ENCODE measurements around the gene SPTLC3. TPM values are rescaled to one million over a fixed set of nuclear protein-coding genes. Genes with fewer than 3 reads are reported as not detected.
A peak's percentile ranks its signal among the peaks of the same experiment; 100 is the strongest.
"Not testable (repeated sequence)": the region's sequence is repeated elsewhere in the genome, so short reads cannot be mapped to it uniquely, and the experiment has no call there.

SPTLC3 gene
- total RNA-seq, 1 experiment from 2014 or later = 20.3 TPM

DNA sequence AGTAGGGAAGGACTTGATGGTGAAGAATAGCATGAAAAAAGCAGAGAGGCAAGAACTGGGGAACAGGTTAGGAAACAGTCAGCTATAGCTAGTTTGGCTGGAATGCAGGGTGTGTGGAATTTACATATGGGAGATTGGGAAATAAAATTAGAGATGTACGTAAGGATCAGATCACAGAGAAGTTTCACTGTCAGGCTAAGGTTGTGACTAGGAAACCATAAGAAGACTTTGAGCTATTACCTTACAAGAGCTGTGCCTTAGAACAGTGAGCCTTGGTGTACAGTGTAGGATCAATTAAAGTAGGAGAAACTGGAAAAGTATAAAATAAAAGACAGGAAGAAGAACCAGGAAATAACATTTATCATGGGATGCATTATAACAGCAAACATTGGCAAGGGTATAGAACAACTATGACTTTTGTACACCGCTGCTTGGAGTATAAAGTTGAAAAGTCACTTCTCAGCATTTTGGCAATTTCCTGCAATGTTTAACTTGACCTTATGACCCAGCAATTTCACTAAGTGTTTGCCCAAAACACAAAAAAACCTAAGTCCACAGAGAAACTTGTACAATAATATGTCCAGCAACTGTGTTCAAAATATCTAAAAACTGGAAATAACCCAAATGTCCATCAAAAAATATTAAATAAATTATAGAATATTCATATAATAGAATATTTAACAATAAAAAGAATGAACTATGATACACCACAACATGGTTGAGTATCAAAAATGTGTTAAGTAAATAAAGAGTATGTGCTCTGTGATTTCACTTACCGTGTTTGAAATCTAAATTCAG lies 31.2 kb upstream of the SPTLC3 start:
- H3K4me3 Mint-ChIP-seq (ENCODE audit: unreplicated experiment) = no peak overlapping the region
- no peaks in the 10 kb centered on the region for H3K27me3 Mint-ChIP-seq (ENCODE audit: insufficient read depth, unreplicated experiment)
- BruUV-seq (replicated peaks) = no TSS peak
- intact Hi-C loops (cut with micrococcal nuclease) = loop anchor here (10.0 kb wide), 2 partner anchors 287 to 1077 kb away; no protein-coding TSS in a partner anchor
- no peaks in the 10 kb centered on the region for H3K36me3 Mint-ChIP-seq (ENCODE audit: insufficient read depth, unreplicated experiment)
- peaks cover 15% of the 10 kb centered on the region for H3K9me3 Mint-ChIP-seq (ENCODE audit: unreplicated experiment)
- DNase-seq (ENCODE audit: unreplicated experiment) = peak; percentile 8
- ChIA-PET CTCF (interaction anchor here (0.7 to 6.2 kb wide), 10 partner anchors 12 to 795 kb away, joined by 3 to 56 read pairs (median 6); partner anchors contain the start of gene SPTLC3), POLR2A (interaction anchor here (0.6 to 3.5 kb wide), 9 partner anchors 32 to 501 kb away, joined by 3 to 20 read pairs (median 4); partner anchors contain the start of gene SPTLC3)
- H3K4me1 Mint-ChIP-seq (ENCODE audit: insufficient read depth, unreplicated experiment) = peaks cover 8% of the 10 kb centered on the region
- H3K27ac Mint-ChIP-seq (ENCODE audit: low read depth, unreplicated experiment) = peak overlapping the region; percentile 6
- TF ChIP-seq, protein P1, sequence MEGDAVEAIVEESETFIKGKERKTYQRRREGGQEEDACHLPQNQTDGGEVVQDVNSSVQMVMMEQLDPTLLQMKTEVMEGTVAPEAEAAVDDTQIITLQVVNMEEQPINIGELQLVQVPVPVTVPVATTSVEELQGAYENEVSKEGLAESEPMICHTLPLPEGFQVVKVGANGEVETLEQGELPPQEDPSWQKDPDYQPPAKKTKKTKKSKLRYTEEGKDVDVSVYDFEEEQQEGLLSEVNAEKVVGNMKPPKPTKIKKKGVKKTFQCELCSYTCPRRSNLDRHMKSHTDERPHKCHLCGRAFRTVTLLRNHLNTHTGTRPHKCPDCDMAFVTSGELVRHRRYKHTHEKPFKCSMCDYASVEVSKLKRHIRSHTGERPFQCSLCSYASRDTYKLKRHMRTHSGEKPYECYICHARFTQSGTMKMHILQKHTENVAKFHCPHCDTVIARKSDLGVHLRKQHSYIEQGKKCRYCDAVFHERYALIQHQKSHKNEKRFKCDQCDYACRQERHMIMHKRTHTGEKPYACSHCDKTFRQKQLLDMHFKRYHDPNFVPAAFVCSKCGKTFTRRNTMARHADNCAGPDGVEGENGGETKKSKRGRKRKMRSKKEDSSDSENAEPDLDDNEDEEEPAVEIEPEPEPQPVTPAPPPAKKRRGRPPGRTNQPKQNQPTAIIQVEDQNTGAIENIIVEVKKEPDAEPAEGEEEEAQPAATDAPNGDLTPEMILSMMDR (IDR thresholded peaks at IDR 0.05; ENCODE audit: unreplicated experiment) = no peak

DNA sequence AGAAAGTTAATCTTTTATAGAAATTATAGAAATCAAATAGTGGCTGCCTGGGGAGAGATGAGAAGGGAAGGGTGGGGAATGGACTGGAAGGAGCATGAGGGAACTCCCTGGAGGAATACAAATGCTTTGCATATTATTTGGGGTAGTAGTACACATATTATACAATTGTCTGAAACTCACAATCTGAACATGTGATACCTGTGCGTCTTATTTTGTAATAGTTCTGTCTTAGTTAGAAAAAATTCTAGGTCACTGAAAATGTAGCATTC lies 30.7 kb upstream of the SPTLC3 start:
- no peak for DNase-seq (ENCODE audit: unreplicated experiment)
- H3K4me1 Mint-ChIP-seq (ENCODE audit: insufficient read depth, unreplicated experiment) = peaks cover 8% of the 10 kb centered on the region
- POLR2A ChIA-PET = interaction anchor here (0.6 to 2.3 kb wide), 4 partner anchors 12 to 130 kb away, joined by 3 to 11 read pairs (median 3); partner anchors contain the start of gene SPTLC3
- BruUV-seq (replicated peaks) = no TSS peak
- H3K4me3 Mint-ChIP-seq (ENCODE audit: unreplicated experiment) = no peak overlapping the region
- no peaks in the 10 kb centered on the region for H3K36me3 Mint-ChIP-seq (ENCODE audit: insufficient read depth, unreplicated experiment)
- TF ChIP-seq, protein P1 (IDR thresholded peaks at IDR 0.05; ENCODE audit: unreplicated experiment) = no peak
- intact Hi-C loops (cut with micrococcal nuclease) = loop anchor here (10.0 kb wide), 2 partner anchors 287 to 1077 kb away; no protein-coding TSS in a partner anchor
- CTCF ChIA-PET = interaction anchor here (0.8 to 6.2 kb wide), 4 partner anchors 8 to 569 kb away, joined by 5 to 56 read pairs (median 8); no protein-coding TSS in a partner anchor
- peaks cover 15% of the 10 kb centered on the region for H3K9me3 Mint-ChIP-seq (ENCODE audit: unreplicated experiment)
- no peaks in the 10 kb centered on the region for H3K27me3 Mint-ChIP-seq (ENCODE audit: insufficient read depth, unreplicated experiment)
- no peak overlapping the region for H3K27ac Mint-ChIP-seq (ENCODE audit: low read depth, unreplicated experiment)

DNA sequence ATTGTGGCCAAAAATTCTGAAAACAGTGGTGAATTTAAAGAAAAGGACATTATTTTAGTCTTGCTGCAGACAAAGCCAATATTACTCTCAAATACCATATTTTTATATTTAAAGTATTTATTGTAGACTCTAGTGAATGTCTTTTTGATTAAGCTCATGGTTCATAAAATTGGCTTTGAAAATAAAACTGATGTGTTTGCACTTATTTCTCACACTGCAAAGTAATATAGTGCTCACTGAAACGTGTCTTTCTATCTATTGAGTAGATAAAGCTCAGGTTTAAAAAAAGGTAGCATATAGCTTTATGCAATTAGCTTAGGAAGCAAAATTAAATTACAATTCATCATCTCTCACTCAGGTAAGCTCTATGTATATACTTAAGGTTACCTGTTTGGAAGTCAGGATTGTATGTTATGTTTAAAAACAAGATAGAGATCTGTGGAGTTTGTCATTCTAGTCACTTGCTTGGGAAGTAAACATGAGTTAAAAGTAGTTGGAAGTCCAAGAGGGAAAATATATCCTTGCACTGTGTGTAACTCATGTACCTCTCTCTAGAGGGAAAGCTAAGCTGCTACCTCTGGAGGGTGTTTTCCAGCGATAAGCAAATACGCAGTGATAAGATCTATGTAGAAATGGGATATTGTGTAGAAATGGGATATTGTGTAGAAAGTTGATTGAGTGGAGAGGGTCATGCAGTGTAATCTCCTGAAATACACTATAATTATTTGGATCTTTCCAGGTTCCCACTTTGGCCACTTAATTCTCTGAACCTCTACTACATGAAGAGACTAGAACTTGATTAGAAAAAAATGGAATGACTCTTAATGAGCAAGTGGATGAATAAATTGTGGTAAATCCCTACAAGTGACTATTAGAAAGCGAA lies 29.9 kb upstream of the SPTLC3 start:
- H3K9me3 Mint-ChIP-seq (ENCODE audit: unreplicated experiment) = peaks cover 15% of the 10 kb centered on the region
- no peak for DNase-seq (ENCODE audit: unreplicated experiment)
- no peaks in the 10 kb centered on the region for H3K36me3 Mint-ChIP-seq (ENCODE audit: insufficient read depth, unreplicated experiment)
- no TSS peak for BruUV-seq (replicated peaks)
- intact Hi-C loops (cut with micrococcal nuclease) = loop anchor here (10.0 kb wide), 2 partner anchors 286 to 1076 kb away; no protein-coding TSS in a partner anchor
- POLR2A ChIA-PET = interaction anchor here (0.6 to 2.3 kb wide), 5 partner anchors 13 to 660 kb away, joined by 3 to 11 read pairs (median 3); partner anchors contain the start of genes SPTLC3 and TASP1
- H3K27me3 Mint-ChIP-seq (ENCODE audit: insufficient read depth, unreplicated experiment) = no peaks in the 10 kb centered on the region
- H3K27ac Mint-ChIP-seq (ENCODE audit: low read depth, unreplicated experiment) = no peak overlapping the region
- no peak overlapping the region for H3K4me3 Mint-ChIP-seq (ENCODE audit: unreplicated experiment)
- H3K4me1 Mint-ChIP-seq (ENCODE audit: insufficient read depth, unreplicated experiment) = peaks cover 9% of the 10 kb centered on the region
- CTCF ChIA-PET = interaction anchor here (0.8 to 6.2 kb wide), 6 partner anchors 9 to 568 kb away, joined by 3 to 56 read pairs (median 6); no protein-coding TSS in a partner anchor
- TF ChIP-seq, protein P1 (IDR thresholded peaks at IDR 0.05; ENCODE audit: unreplicated experiment) = no peak

DNA sequence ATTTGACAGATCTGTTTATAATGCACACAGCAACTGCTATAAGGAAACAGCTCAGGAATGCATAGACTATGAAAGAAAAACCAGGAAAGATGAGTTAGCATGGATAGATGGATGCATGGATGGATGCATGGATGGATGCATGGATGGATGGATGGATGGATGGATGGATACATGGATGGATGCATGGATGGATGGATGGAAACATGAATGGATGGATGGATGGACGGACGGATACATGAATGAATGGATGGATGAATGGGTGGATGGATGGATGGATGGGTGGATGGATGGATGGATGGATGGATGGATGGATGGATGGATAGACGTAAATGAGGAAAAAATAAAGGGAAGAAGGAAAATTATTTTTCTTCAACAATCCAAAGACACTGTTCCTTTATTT lies 29.1 kb upstream of the SPTLC3 start:
- H3K4me1 Mint-ChIP-seq (ENCODE audit: insufficient read depth, unreplicated experiment) = peaks cover 18% of the 10 kb centered on the region
- DNase-seq (ENCODE audit: unreplicated experiment); H3K9me3 Mint-ChIP-seq (ENCODE audit: unreplicated experiment); H3K4me3 Mint-ChIP-seq (ENCODE audit: unreplicated experiment); H3K36me3 Mint-ChIP-seq (ENCODE audit: insufficient read depth, unreplicated experiment); BruUV-seq (replicated peaks); H3K27ac Mint-ChIP-seq (ENCODE audit: low read depth, unreplicated experiment); H3K27me3 Mint-ChIP-seq (ENCODE audit: insufficient read depth, unreplicated experiment): not testable (repeated sequence)
- ChIA-PET CTCF (interaction anchor here (0.6 to 6.2 kb wide), 5 partner anchors 8 to 567 kb away, joined by 3 to 56 read pairs (median 4); no protein-coding TSS in a partner anchor), POLR2A (interaction anchor here (0.7 to 2.3 kb wide), 2 partner anchors 30 to 659 kb away, joined by 3 to 11 read pairs; partner anchors contain the start of genes SPTLC3 and TASP1)
- intact Hi-C loops (cut with micrococcal nuclease) = loop anchor here (10.0 kb wide), 2 partner anchors 285 to 1075 kb away; no protein-coding TSS in a partner anchor

Data from MCF 10A (cell line).